GM12875 (cell line): ENCODE results near the gene PLS3.
A peak's percentile ranks its signal among the peaks of the same experiment; 100 is the strongest.

Experiments used
- H3K4me3 ChIP-seq: one replicate; pipeline ENCODE4 v1.5.1; 2011; ENCODE audit warnings: low read depth, low read length, control low read depth
- CTCF ChIP-seq: IDR thresholded peaks from 2 replicates; pipeline ENCODE4 v1.5.1; 2011; ENCODE audit warnings: low read depth, mild to moderate bottlenecking, control low read depth, inconsistent platforms, low read length, moderate library complexity, borderline replicate concordance; ENCODE audit not compliant: insufficient read depth

PLS3 gene

GRCh38 chrX:115690511-115691216 lies 129.7 kb downstream of the PLS3 start:
- no peak overlapping the region for H3K4me3 ChIP-seq
- peak; percentile 69 for TF ChIP-seq CTCF

GRCh38 chrX:115693476-115693875 lies 132.5 kb downstream of the PLS3 start:
- TF ChIP-seq CTCF = no peak
- no peak overlapping the region for H3K4me3 ChIP-seq

- no peak overlapping the region for H3K4me3 ChIP-seq
- no peak for TF ChIP-seq CTCF
Observed at GRCh38 chrX:115694028-115694427, 133.1 kb downstream of the PLS3 start.

- H3K4me3 ChIP-seq = no peak overlapping the region
- no peak for TF ChIP-seq CTCF
Observed at GRCh38 chrX:115696039-115696438, 135.1 kb downstream of the PLS3 start.

- TF ChIP-seq CTCF = no peak
- no peak overlapping the region for H3K4me3 ChIP-seq
Observed at GRCh38 chrX:115696939-115697338, 136.0 kb downstream of the PLS3 start.

GRCh38 chrX:115697806-115698205 lies 136.8 kb downstream of the PLS3 start:
- no peak overlapping the region for H3K4me3 ChIP-seq
- no peak for TF ChIP-seq CTCF
